Effector memory CD4-positive, alpha-beta T cell (primary cell): ENCODE data around the gene MS4A10.

Experiments used
- DNase-seq, 3 donors: peaks; one replicate each; pipeline ENCODE4 v3.0.0-alpha.2; 2020
- H3K27ac ChIP-seq: 2 replicates; pipeline ENCODE4 v1.7.0; 2013; ENCODE audit warnings: mild to moderate bottlenecking, low read length, moderate library complexity; ENCODE audit not compliant: insufficient read depth, poor library complexity, severe bottlenecking
- H3K27me3 ChIP-seq: replicated peaks from 2 replicates; pipeline ENCODE4 v1.7.0; 2013; ENCODE audit warnings: mild to moderate bottlenecking, low read length; ENCODE audit not compliant: insufficient read depth, control insufficient read depth, poor library complexity, severe bottlenecking
- H3K36me3 ChIP-seq: 2 replicates; pipeline ENCODE4 v1.7.0; 2013; ENCODE audit warnings: mild to moderate bottlenecking, low read length, moderate library complexity; ENCODE audit not compliant: control insufficient read depth, insufficient read depth
- H3K4me1 ChIP-seq: 2 replicates; pipeline ENCODE4 v1.7.0; 2013; ENCODE audit warnings: low read length, mild to moderate bottlenecking; ENCODE audit not compliant: control insufficient read depth, insufficient read depth, poor library complexity, severe bottlenecking
- H3K4me3 ChIP-seq: 2 replicates; pipeline ENCODE4 v1.7.0; 2013; ENCODE audit warnings: low read length, low read depth, mild to moderate bottlenecking; ENCODE audit not compliant: insufficient read depth, poor library complexity, severe bottlenecking
- H3K9me3 ChIP-seq: 2 replicates; pipeline ENCODE4 v1.7.0; 2013; ENCODE audit warnings: mild to moderate bottlenecking, low read length, moderate library complexity; ENCODE audit not compliant: control insufficient read depth

The MS4A10 gene

GRCh38 chr11:60844870-60845221, 59.7 kb downstream of the MS4A10 start:
- no peak overlapping the region for H3K27ac ChIP-seq
- H3K4me1 ChIP-seq: peaks cover 22% of the 10 kb centered on the region
- no peaks in the 10 kb centered on the region for H3K9me3 ChIP-seq
- no peak overlapping the region for H3K4me3 ChIP-seq
- no peaks in the 10 kb centered on the region for H3K27me3 ChIP-seq
- no peak for DNase-seq
- H3K36me3 ChIP-seq: peaks cover 19% of the 10 kb centered on the region

GRCh38 chr11:60845338-60845737, 60.2 kb downstream of the MS4A10 start:
- H3K4me3 ChIP-seq: no peak overlapping the region
- no peaks in the 10 kb centered on the region for H3K27me3 ChIP-seq
- H3K9me3 ChIP-seq: no peaks in the 10 kb centered on the region
- H3K36me3 ChIP-seq: peaks cover 24% of the 10 kb centered on the region
- DNase-seq: no peak
- H3K4me1 ChIP-seq: peaks cover 22% of the 10 kb centered on the region
- H3K27ac ChIP-seq: no peak overlapping the region

DNA sequence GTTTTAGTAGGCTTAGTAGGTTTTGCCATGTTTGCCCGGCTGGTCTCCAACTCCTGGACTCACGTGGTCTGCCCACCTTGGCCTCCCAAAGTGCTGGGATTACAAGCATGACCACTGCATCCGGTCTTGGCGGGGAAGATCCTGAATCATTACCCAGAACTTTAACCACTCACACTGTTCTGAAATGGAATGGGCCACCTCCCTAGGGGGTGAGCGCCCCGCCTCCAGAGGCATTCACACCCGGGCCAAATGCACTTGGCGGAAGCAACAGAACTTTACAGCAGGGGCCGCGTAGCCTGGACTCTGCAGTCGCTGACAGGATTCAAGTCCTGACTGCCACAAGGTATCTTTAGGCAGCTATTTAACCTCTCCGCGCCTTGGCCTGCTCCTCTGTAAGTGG, 62.1 kb downstream of the MS4A10 start:
- Histone ChIP-seq H3K36me3 (peaks cover 43% of the 10 kb centered on the region), H3K4me1 (peaks cover 21% of the 10 kb centered on the region), H3K27me3 (no peaks in the 10 kb centered on the region), H3K4me3 (no peak overlapping the region), H3K9me3 (no peaks in the 10 kb centered on the region), H3K27ac (no peak overlapping the region)
- no peak for DNase-seq

GRCh38 chr11:60847896-60848295, 62.8 kb downstream of the MS4A10 start:
- no peaks in the 10 kb centered on the region for H3K27me3 ChIP-seq
- H3K9me3 ChIP-seq: no peaks in the 10 kb centered on the region
- H3K4me1 ChIP-seq: peaks cover 15% of the 10 kb centered on the region
- no peak overlapping the region for H3K27ac ChIP-seq
- peaks cover 45% of the 10 kb centered on the region for H3K36me3 ChIP-seq
- H3K4me3 ChIP-seq: no peak overlapping the region
- DNase-seq: no peak

- no peaks in the 10 kb centered on the region for H3K27me3 ChIP-seq
- no peak overlapping the region for H3K4me3 ChIP-seq
- no peak overlapping the region for H3K27ac ChIP-seq
- no peaks in the 10 kb centered on the region for H3K9me3 ChIP-seq
- H3K36me3 ChIP-seq: peaks cover 45% of the 10 kb centered on the region
- peaks cover 6% of the 10 kb centered on the region for H3K4me1 ChIP-seq
- DNase-seq: no peak
These were observed 63.6 kb downstream of the MS4A10 start for GRCh38 chr11:60848714-60849151.

- H3K4me1 ChIP-seq: no peaks in the 10 kb centered on the region
- no peak overlapping the region for H3K4me3 ChIP-seq
- no peaks in the 10 kb centered on the region for H3K9me3 ChIP-seq
- no peaks in the 10 kb centered on the region for H3K27me3 ChIP-seq
- DNase-seq: no peak
- no peak overlapping the region for H3K27ac ChIP-seq
- H3K36me3 ChIP-seq: peaks cover 45% of the 10 kb centered on the region
These were observed 64.7 kb downstream of the MS4A10 start for GRCh38 chr11:60849641-60850520.
